HepG2 (cell line): ENCODE measurements around the gene RNF149. TPM values are rescaled to one million over a fixed set of nuclear protein-coding genes. Genes with fewer than 3 reads are reported as not detected.

Source experiments
- ADNP ChIP-seq: sonication (generic); formaldehyde crosslinking; IDR thresholded peaks from 2 replicates; pipeline ENCODE4 v1.4.0; 2020; ENCODE audit warnings: missing genetic modification reagents
- ELF4 ChIP-seq: sonication (generic); formaldehyde crosslinking; IDR thresholded peaks from 2 replicates; pipeline ENCODE4 v1.5.0; 2020; ENCODE audit warnings: missing genetic modification reagents, mild to moderate bottlenecking, moderate library complexity, borderline replicate concordance
- FUBP1 ChIP-seq: sonication (generic); formaldehyde crosslinking; IDR thresholded peaks from 2 replicates; pipeline ENCODE4 v1.5.1; 2020; ENCODE audit warnings: missing genetic modification reagents, mild to moderate bottlenecking, borderline replicate concordance
- HMGXB3 ChIP-seq: sonication (generic); formaldehyde crosslinking; IDR thresholded peaks from 2 replicates; pipeline ENCODE4 v1.4.0; 2020; ENCODE audit warnings: missing genetic modification reagents, borderline replicate concordance
- KMT2B ChIP-seq: IDR thresholded peaks from 2 replicates; pipeline ENCODE4 v1.6.1; 2016; ENCODE audit warnings: missing genetic modification reagents, missing compliant biosample characterization
- MYNN ChIP-seq: sonication (generic); formaldehyde crosslinking; IDR thresholded peaks from 2 replicates; pipeline ENCODE4 v1.4.0; 2020; ENCODE audit warnings: mild to moderate bottlenecking, low read depth, missing genetic modification reagents
- REST ChIP-seq, 2 experiments: IDR thresholded peaks; 2 replicates each; pipeline ENCODE4 v1.6.1; 2011 to 2012; ENCODE audit warnings: low read length in 2 of 2, borderline replicate concordance in 1 of 2, low read depth in 1 of 2, mild to moderate bottlenecking in 1 of 2, moderate library complexity in 1 of 2
- RXRB ChIP-seq: IDR thresholded peaks from 2 replicates; pipeline ENCODE4 v1.6.1; 2016; ENCODE audit warnings: borderline replicate concordance, missing genetic modification reagents, missing compliant biosample characterization
- SIN3B ChIP-seq: fragments of 150-350 bp; IDR thresholded peaks from 2 replicates; pipeline ENCODE4 v1.6.1; 2014; ENCODE audit warnings: low read length
- THYN1 ChIP-seq: sonication (generic); formaldehyde crosslinking; IDR thresholded peaks from 2 replicates; pipeline ENCODE4 v1.8.1; 2023; ENCODE audit warnings: low read depth, mild to moderate bottlenecking, moderate library complexity, missing genetic modification reagents, borderline replicate concordance
- ZNF12 ChIP-seq: sonication (generic); formaldehyde crosslinking; IDR thresholded peaks from 2 replicates; pipeline ENCODE4 v1.5.0; 2020; ENCODE audit warnings: missing genetic modification reagents
- ZNF160 ChIP-seq: sonication (generic); formaldehyde crosslinking; IDR thresholded peaks from 2 replicates; pipeline ENCODE4 v1.8.0; 2022; ENCODE audit warnings: mild to moderate bottlenecking, inconsistent platforms, missing genetic modification reagents
- ZNF430 ChIP-seq: sonication (generic); formaldehyde crosslinking; IDR thresholded peaks from 2 replicates; pipeline ENCODE4 v1.9.0; 2021; ENCODE audit warnings: mild to moderate bottlenecking, missing genetic modification reagents
- ZNF460 ChIP-seq: sonication (generic); formaldehyde crosslinking; IDR thresholded peaks from 2 replicates; pipeline ENCODE4 v1.5.1; 2020; ENCODE audit warnings: missing genetic modification reagents, mild to moderate bottlenecking, borderline replicate concordance
- ZNF772 ChIP-seq: sonication (generic); formaldehyde crosslinking; IDR thresholded peaks from 2 replicates; pipeline ENCODE4 v1.5.0; 2020; ENCODE audit warnings: mild to moderate bottlenecking, missing genetic modification reagents
- ZNF782 ChIP-seq: sonication (generic); formaldehyde crosslinking; IDR thresholded peaks from 2 replicates; pipeline ENCODE4 v1.4.0; 2020; ENCODE audit warnings: missing genetic modification reagents, mild to moderate bottlenecking, borderline replicate concordance
- ZSCAN21 ChIP-seq: sonication (generic); formaldehyde crosslinking; IDR thresholded peaks from 2 replicates; pipeline ENCODE4 v1.8.0; 2022; ENCODE audit warnings: mild to moderate bottlenecking, missing genetic modification reagents, moderate library complexity, borderline replicate concordance
- polyA plus RNA-seq, 8 experiments: library from polyadenylated mRNA; depleted of rRNA in 3 of 8; stranded (reverse) in 7 of 8; unstranded in 1 of 8; fragments of >200 nt; fragmentation: Illumina TruSeq in 4 of 8; extraction: Trizol in 4 of 8; gene quantifications; 2 replicates each; pipeline versions ENCODE4 v1.2.1 to v1.2.3, GENCODE V29; 2011 to 2016; ENCODE audit warnings: low read depth in 4 of 8, missing spikeins in 1 of 8, mixed read lengths in 1 of 8; ENCODE audit not compliant: insufficient read depth in 1 of 8
- total RNA-seq, 5 experiments: library from RNA; depleted of rRNA; stranded (reverse); fragments of >200 nt; fragmentation: Illumina TruSeq; extraction: Trizol; gene quantifications; 2 replicates each; pipeline ENCODE4 v1.2.3, GENCODE V29; 2016; ENCODE audit warnings: low read depth in 1 of 5

RNF149 gene
- total and polyA plus RNA-seq, 2 of the 13 experiments (the other 11 are each of a cell fraction or from before 2014, with no cell fraction given), result 87.6 to 109 TPM

GRCh38 chr2:101310834-101311695 lies 2.6 kb upstream of the RNF149 start (continued):
- TF ChIP-seq REST (IDR thresholded peaks at IDR 0.05; ENCODE audit: borderline replicate concordance in 1 of 2, low read depth in 1 of 2, low read length in 2 of 2) (no peak), ADNP (CRISPR knock-in tag) (0 out of 2 replicates have a peak, but pooled peaks have one; percentile 30), ZNF430 (CRISPR knock-in tag) (no peak), FUBP1 (CRISPR knock-in tag) (no peak), MYNN (CRISPR knock-in tag) (no peak), HMGXB3 (no peak), ZNF772 (no peak), ZNF460 (CRISPR knock-in tag) (no peak), THYN1 (CRISPR knock-in tag) (no peak), ELF4 (CRISPR knock-in tag) (no peak), KMT2B (CRISPR knock-in tag) (0 out of 2 replicates have a peak, but pooled peaks have one; percentile 28), ZNF160 (CRISPR knock-in tag) (no peak), SIN3B (no peak), ZSCAN21 (CRISPR knock-in tag) (no peak), ZNF12 (CRISPR knock-in tag) (peak; percentile 86), ZNF782 (no peak), RXRB (CRISPR knock-in tag) (peak; percentile 93)
